WTC11 (cell line): ENCODE measurements around the gene PRSS23. TPM values are rescaled to one million over a fixed set of nuclear protein-coding genes. Genes with fewer than 3 reads are reported as not detected.
A peak's percentile ranks its signal among the peaks of the same experiment; 100 is the strongest.

Experiments
- ATAC-seq: fragments of 200-7000 bp; cut with Tn5 transposase; 2 replicates; pipeline ENCODE4 v1.10.0; 2021; ENCODE audit warnings: mild to moderate bottlenecking, moderate library complexity
- CTCF ChIA-PET: fragments of 300-600 bp; sonication (Branson Sonifier 250); formaldehyde crosslinking; loops from one replicate; lab custom pipeline; 2021; ENCODE audit warnings: antibody characterized with exemption; lab: Charles Lee
- POLR2A ChIA-PET: fragments of 350-600 bp; sonication (Branson Sonifier 250); formaldehyde crosslinking; loops from one replicate; lab custom pipeline; 2021; ENCODE audit warnings: antibody characterized with exemption; lab: Charles Lee
- DNase-seq: peaks from one replicate; pipeline ENCODE4 v3.0.0; 2021; ENCODE audit warnings: low spot score
- H3K27ac Mint-ChIP-seq: 2 replicates; pipeline ENCODE4 v1.8.0; 2021; ENCODE audit warnings: mixed read lengths
- H3K27me3 Mint-ChIP-seq: 2 replicates; pipeline ENCODE4 v1.8.0; 2021; ENCODE audit warnings: low read depth, mild to moderate bottlenecking, moderate library complexity, mixed read lengths
- H3K36me3 Mint-ChIP-seq: 2 replicates; pipeline ENCODE4 v1.8.0; 2021; ENCODE audit warnings: mixed read lengths
- H3K4me1 Mint-ChIP-seq: 2 replicates; pipeline ENCODE4 v1.8.0; 2022; ENCODE audit warnings: mixed read lengths
- H3K4me3 Mint-ChIP-seq: 2 replicates; pipeline ENCODE4 v1.8.0; 2021; ENCODE audit warnings: mild to moderate bottlenecking, moderate library complexity, mixed read lengths
- H3K9me3 Mint-ChIP-seq: 2 replicates; pipeline ENCODE4 v1.8.0; 2021; ENCODE audit warnings: mixed read lengths
- ARID4B ChIP-seq: sonication (generic); formaldehyde crosslinking; IDR thresholded peaks from 2 replicates; pipeline ENCODE4 v1.8.0; 2023; ENCODE audit warnings: missing genetic modification reagents, mild to moderate bottlenecking, borderline replicate concordance
- ATF1 ChIP-seq: sonication (generic); formaldehyde crosslinking; IDR thresholded peaks from 2 replicates; pipeline ENCODE4 v1.8.1; 2023; ENCODE audit warnings: mild to moderate bottlenecking, moderate library complexity, missing genetic modification reagents
- ATF2 ChIP-seq: sonication (generic); formaldehyde crosslinking; IDR thresholded peaks from 2 replicates; pipeline ENCODE4 v1.8.1; 2022; ENCODE audit warnings: low read depth, missing genetic modification reagents, borderline replicate concordance
- CBFB ChIP-seq: sonication (generic); formaldehyde crosslinking; IDR thresholded peaks from 2 replicates; pipeline ENCODE4 v1.8.1; 2022; ENCODE audit warnings: mild to moderate bottlenecking, low read depth, missing genetic modification reagents
- CREM ChIP-seq: sonication (generic); formaldehyde crosslinking; IDR thresholded peaks from 2 replicates; pipeline ENCODE4 v1.8.1; 2022; ENCODE audit warnings: mild to moderate bottlenecking, missing genetic modification reagents, moderate library complexity
- GTF2I ChIP-seq: fragments of 250-450 bp; sonication (Bioruptor Pico); conservative IDR thresholded peaks from 2 replicates; pipeline ENCODE4 v1.4.0; 2021; ENCODE audit warnings: mild to moderate bottlenecking
- JUN ChIP-seq: sonication (generic); formaldehyde crosslinking; IDR thresholded peaks from 2 replicates; pipeline ENCODE4 v1.8.0; 2023; ENCODE audit warnings: mild to moderate bottlenecking, missing genetic modification reagents
- MAX ChIP-seq: sonication (generic); formaldehyde crosslinking; IDR thresholded peaks from 2 replicates; pipeline ENCODE4 v1.8.0; 2022; ENCODE audit warnings: mild to moderate bottlenecking, missing genetic modification reagents
- MXD4 ChIP-seq: fragments of 250-450 bp; sonication (Bioruptor Pico); IDR thresholded peaks from 2 replicates; pipeline ENCODE4 v1.8.0; 2021; ENCODE audit warnings: mild to moderate bottlenecking, moderate library complexity, borderline replicate concordance
- MYBL2 ChIP-seq: sonication (generic); formaldehyde crosslinking; IDR thresholded peaks from 2 replicates; pipeline ENCODE4 v1.8.1; 2023; ENCODE audit warnings: mild to moderate bottlenecking, moderate library complexity, missing genetic modification reagents
- NFYB ChIP-seq: sonication (generic); formaldehyde crosslinking; conservative IDR thresholded peaks from 2 replicates; pipeline ENCODE4 v1.8.0; 2022; ENCODE audit warnings: low read depth, missing genetic modification reagents
- OVOL2 ChIP-seq: fragments of 250-450 bp; sonication (Bioruptor Pico); IDR thresholded peaks from 2 replicates; pipeline ENCODE4 v1.9.0; 2021; ENCODE audit warnings: mild to moderate bottlenecking, borderline replicate concordance
- PRRX2 ChIP-seq: fragments of 250-450 bp; sonication (Bioruptor Pico); IDR thresholded peaks from 2 replicates; pipeline ENCODE4 v1.8.0; 2021; ENCODE audit warnings: mild to moderate bottlenecking
- SMAD4 ChIP-seq: sonication (generic); formaldehyde crosslinking; IDR thresholded peaks from 2 replicates; pipeline ENCODE4 v1.8.0; 2022; ENCODE audit warnings: mild to moderate bottlenecking, missing genetic modification reagents
- STAT6 ChIP-seq: sonication (generic); formaldehyde crosslinking; conservative IDR thresholded peaks from 2 replicates; pipeline ENCODE4 v1.8.1; 2023; ENCODE audit warnings: mild to moderate bottlenecking, low read depth, missing genetic modification reagents, moderate library complexity
- TEAD4 ChIP-seq: sonication (generic); formaldehyde crosslinking; IDR thresholded peaks from 2 replicates; pipeline ENCODE4 v1.8.0; 2022; ENCODE audit warnings: mild to moderate bottlenecking, missing genetic modification reagents
- ZNF396 ChIP-seq: fragments of 250-450 bp; sonication (Bioruptor Pico); IDR thresholded peaks from 2 replicates; pipeline ENCODE4 v1.8.0; 2021; ENCODE audit warnings: mild to moderate bottlenecking, moderate library complexity, borderline replicate concordance
- ZNF671 ChIP-seq: fragments of 250-450 bp; sonication (Bioruptor Pico); IDR thresholded peaks from 2 replicates; pipeline ENCODE4 v1.8.0; 2021; ENCODE audit warnings: mild to moderate bottlenecking
- total RNA-seq: library from RNA; stranded (reverse); gene quantifications from 3 replicates; pipeline ENCODE4 v1.2.3, GENCODE V29; 2021

The PRSS23 gene
- total RNA-seq, 1 experiment from 2014 or later, result 4.2 TPM

- no peak for TF ChIP-seq NFYB (CRISPR knock-in tag)
- TF ChIP-seq ATF2 (CRISPR knock-in tag), result no peak
- TF ChIP-seq OVOL2 (CRISPR knock-in tag), result no peak
These were observed 574 bp downstream of the PRSS23 start (continued) for GRCh38 chr11:86800960-86801272.

- H3K27me3 Mint-ChIP-seq, result peaks cover 39% of the 10 kb centered on the region
- ATAC-seq, result no peak
- TF ChIP-seq STAT6 (CRISPR knock-in tag) (no peak), SMAD4 (no peak), ZNF671 (CRISPR knock-in tag) (no peak), ATF1 (CRISPR knock-in tag) (no peak), JUN (CRISPR knock-in tag) (no peak), MYBL2 (CRISPR knock-in tag) (no peak), MAX (no peak), PRRX2 (CRISPR knock-in tag) (no peak), ARID4B (CRISPR knock-in tag) (no peak), TEAD4 (CRISPR knock-in tag) (no peak), CBFB (CRISPR knock-in tag) (no peak), ZNF396 (CRISPR knock-in tag) (no peak), CREM (CRISPR knock-in tag) (no peak), MXD4 (CRISPR knock-in tag) (no peak), GTF2I (CRISPR knock-in tag) (no peak)
- TF ChIP-seq, all 79 proteins: peak for 0
- CTCF ChIA-PET, result interaction anchor here (1.1 to 5.5 kb wide), 5 partner anchors 20 to 441 kb away, joined by 4 to 30 read pairs (median 4); partner anchors contain the start of gene ME3
- Mint-ChIP-seq H3K36me3 (no peaks in the 10 kb centered on the region), H3K4me3 (peak overlapping the region; percentile 73), H3K4me1 (peaks cover 28% of the 10 kb centered on the region), H3K9me3 (no peaks in the 10 kb centered on the region), H3K27ac (no peak overlapping the region)
- no peak for DNase-seq
- POLR2A ChIA-PET, result no interaction called here
These were observed 1.0 kb downstream of the PRSS23 start for GRCh38 chr11:86801364-86801763.
